ENCODE data around the gene KIAA0825. TPM values are rescaled to one million over a fixed set of nuclear protein-coding genes. Genes with fewer than 3 reads are reported as not detected.

The KIAA0825 gene
- total RNA-seq, 1 experiment from 2014 or later = 0.56 TPM

DNA sequence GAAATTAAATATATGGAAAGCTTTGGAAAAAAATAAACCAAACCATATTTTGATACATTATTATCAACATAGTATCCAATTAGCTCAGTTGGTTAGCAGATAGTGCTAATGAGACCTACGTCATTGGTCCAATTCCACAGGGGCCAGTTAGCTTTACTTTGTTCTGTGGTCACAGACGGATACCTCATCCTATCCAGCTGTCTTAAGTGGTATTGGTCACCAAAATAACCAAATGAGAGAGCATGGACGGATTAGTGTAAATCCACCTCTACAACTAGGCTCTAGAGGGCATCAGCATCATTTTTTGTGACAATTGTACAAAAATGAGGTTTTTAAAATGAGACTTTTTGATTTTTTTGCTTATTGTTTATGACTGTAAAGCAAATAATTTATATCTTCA lies 364.2 kb downstream of the KIAA0825 start:
- DNase-seq (ENCODE audit: low read depth) = no peak

- DNase-seq (ENCODE audit: low read depth) = no peak
Observed at GRCh38 chr5:94250985-94251384, 367.4 kb downstream of the KIAA0825 start.

DNA sequence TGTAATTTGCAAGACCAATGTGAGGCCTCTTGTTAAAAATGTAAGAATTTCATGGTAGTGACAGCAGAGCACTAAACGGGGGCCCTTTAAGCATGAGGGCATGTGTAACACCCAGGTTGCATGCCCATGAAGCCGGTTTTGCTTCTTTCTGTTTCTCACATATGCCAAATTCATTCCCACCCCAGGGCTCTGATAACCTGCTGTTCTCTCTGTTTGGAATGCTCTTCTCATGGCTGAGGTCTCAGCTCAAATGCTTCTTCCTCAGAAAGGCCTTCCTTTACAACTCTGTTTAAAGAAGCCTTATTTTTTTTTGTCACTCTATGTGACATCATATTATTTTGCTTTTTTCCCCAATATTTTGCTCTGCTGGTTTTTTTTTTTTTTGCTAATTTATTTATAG lies 369.0 kb downstream of the KIAA0825 start:
- DNase-seq (ENCODE audit: low read depth) = no peak

DNA sequence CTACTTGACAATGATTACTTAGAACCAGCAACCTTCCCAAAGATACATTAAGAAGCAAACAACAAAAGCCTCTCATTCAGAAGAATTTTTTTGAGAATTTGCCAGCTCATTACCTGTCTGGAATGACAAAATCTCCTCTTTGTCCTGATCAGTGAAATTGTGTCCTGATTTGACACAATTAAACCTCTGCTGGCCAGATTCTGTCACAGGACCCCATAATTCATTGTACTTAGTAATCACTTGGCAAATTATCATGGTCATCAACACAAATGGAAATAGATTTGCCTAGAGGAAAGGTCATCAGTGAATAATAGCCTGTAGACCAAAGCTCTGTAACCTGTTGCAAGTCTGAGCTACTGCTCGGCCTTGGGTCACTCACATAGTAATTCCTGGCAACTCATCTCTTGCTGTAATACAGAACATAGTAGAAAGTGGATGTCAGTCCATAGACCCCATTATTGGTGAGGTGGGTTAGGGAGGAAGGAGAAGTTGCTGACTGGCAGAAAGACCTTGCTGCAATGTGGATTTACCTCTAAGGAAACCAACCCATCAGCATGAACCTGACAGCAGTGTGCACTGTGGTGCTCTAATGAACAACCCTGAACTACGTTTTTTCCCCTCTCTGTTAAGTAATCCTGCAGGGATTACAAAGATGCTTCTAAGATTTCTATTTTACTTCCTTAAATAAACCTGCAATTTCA lies 370.1 kb downstream of the KIAA0825 start:
- DNase-seq (ENCODE audit: low read depth) = no peak

DNA sequence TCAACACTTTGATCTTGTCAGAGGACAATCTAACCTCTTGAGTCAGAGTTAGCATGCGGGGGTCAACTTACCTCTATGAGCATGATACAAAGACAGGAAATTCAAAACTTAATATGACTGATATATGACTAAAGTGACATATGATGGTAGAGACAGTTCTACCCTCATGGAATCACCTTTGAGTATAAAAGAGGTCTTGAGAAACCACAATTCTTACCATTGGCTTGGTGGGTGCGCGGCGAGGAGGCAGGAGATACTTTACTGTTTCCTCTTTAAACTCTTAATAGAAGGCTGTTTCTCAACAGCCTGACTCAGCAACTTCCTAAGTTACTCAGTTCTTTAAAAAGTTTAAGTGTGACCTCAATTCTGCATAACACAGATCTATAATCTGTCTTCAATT lies 372.8 kb downstream of the KIAA0825 start:
- DNase-seq (ENCODE audit: low read depth) = no peak

GRCh38 chr5:94244921-94245320 lies 373.5 kb downstream of the KIAA0825 start:
- DNase-seq (ENCODE audit: low read depth) = no peak

GRCh38 chr5:94243612-94244011 lies 374.8 kb downstream of the KIAA0825 start:
- DNase-seq (ENCODE audit: low read depth) = peak; percentile 22

DNA sequence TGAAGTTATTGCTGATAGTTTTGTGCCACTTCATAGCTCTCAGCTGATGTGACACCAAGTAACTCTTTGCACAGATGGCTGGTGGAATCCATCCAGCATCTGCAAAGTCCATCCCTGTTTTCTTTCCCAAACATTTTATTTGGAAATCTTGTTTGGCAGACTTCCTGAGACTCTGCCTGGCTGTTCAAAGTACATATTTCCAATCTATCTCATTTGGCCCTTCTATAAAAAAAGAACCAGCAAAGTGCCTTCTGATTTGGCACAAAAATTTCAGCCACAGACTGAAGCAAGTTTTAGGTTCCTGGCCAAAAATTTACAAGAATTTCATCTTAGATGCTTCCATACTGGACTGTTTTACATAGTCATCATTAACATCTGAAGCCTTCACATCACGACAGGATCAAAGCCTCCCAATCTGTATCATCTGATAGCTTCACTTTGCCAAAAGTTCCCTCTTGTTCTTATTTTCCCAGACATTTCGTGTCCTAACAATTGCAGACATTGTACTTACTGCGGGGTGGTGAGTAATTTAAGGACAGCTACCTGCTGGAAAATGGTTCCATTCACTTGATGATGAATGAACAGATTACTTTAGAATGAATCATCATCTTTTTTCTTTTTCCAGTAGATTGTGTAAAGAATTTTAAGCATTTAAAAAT lies 377.3 kb downstream of the KIAA0825 start:
- peak; percentile 91 for DNase-seq (ENCODE audit: low read depth)

DNA sequence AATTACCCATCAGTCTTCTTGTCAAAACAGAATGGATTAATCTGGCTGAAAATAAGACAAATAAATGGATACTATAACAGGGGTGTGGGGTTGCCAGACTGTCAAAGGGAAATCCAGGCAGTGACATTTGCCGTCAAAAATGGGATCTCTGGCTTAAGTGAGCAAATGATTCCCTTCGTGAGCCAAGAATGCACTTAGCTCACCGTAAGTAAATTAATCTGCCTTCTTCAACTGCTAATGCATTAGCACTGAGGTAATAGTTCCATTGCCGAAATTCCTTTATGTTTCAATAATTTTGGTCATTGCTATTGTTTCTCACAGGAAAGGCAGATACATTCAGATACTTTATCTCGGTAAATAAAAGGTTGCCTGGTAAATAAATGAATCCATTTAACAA lies 377.8 kb downstream of the KIAA0825 start:
- no peak for DNase-seq (ENCODE audit: low read depth)

DNA sequence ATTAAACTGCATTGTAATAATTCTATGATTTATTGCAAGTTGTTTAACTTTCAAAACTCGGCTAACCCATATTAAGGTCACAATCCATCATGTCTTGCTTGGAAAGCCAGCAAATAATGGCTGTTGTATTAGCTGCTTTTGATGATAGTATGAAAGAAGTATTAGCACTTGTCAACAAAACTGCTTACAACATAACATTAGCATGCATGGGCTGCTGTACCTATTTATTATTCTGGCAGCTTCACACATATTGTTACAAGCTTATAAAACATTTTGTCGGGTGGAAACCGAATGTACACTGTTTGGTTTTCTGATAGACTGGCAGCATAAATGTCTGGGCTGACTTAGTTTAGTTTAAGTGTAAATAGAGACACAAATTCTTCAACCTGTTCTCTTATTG lies 378.3 kb downstream of the KIAA0825 start:
- no peak for DNase-seq (ENCODE audit: low read depth)

- DNase-seq (ENCODE audit: low read depth) = no peak
Observed at GRCh38 chr5:94239266-94239665, 379.1 kb downstream of the KIAA0825 start.

- DNase-seq (ENCODE audit: low read depth) = no peak
Observed at GRCh38 chr5:94234987-94235386, 383.4 kb downstream of the KIAA0825 start.

DNA sequence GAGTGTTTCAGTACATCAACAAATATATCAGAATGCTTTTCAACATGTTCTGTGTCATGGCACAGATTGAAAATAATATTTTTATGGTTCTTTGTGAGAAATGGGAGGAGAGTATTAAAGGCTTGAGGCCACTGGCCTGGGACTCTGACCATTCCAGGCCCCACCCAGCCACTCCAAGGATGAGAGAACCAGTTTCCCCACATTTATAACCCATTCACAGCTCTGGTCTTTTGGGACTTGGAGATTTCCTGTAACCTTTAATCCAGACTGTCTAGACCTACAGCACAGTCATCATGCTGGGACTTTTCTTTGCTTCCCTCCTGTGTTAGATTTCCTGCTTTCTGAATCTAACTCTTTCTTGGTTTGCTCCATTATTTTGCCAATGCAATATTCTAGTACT lies 389.6 kb downstream of the KIAA0825 start:
- DNase-seq (ENCODE audit: low read depth) = no peak

- no peak for DNase-seq (ENCODE audit: low read depth)
Observed at GRCh38 chr5:94223235-94223634, 395.2 kb downstream of the KIAA0825 start.

DNA sequence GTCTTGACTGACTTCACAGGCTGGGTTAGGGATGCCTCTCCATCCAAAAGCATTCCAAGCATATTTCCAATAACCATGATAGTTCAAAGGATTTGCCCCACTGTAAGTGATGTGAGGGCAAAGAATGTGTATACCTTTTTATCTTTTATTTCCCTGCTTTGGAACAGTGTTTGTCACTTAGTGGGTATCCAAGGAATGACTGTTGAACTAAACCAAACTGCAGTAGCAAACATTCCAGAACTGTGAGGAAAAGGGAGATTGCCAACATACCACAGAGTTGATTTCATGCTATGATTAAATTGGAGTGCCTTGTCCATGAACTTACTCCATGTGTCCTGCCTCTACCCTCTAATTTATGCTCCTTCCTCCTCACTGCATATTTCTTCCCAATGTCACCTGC lies 400.0 kb downstream of the KIAA0825 start:
- peak; percentile 78 for DNase-seq (ENCODE audit: low read depth)

GRCh38 chr5:94217745-94218144 lies 400.7 kb downstream of the KIAA0825 start:
- no peak for DNase-seq (ENCODE audit: low read depth)

- DNase-seq (ENCODE audit: low read depth) = no peak
Observed at GRCh38 chr5:94217216-94217615, 401.2 kb downstream of the KIAA0825 start.

GRCh38 chr5:94212476-94212875 lies 405.9 kb downstream of the KIAA0825 start:
- DNase-seq (ENCODE audit: low read depth) = no peak

GRCh38 chr5:94209774-94210355 lies 408.5 kb downstream of the KIAA0825 start:
- no peak for DNase-seq (ENCODE audit: low read depth)

- no peak for DNase-seq (ENCODE audit: low read depth)
Observed at GRCh38 chr5:94209272-94209671, 409.1 kb downstream of the KIAA0825 start.

- no peak for DNase-seq (ENCODE audit: low read depth)
Observed at GRCh38 chr5:94199566-94199965, 418.8 kb downstream of the KIAA0825 start.

DNA sequence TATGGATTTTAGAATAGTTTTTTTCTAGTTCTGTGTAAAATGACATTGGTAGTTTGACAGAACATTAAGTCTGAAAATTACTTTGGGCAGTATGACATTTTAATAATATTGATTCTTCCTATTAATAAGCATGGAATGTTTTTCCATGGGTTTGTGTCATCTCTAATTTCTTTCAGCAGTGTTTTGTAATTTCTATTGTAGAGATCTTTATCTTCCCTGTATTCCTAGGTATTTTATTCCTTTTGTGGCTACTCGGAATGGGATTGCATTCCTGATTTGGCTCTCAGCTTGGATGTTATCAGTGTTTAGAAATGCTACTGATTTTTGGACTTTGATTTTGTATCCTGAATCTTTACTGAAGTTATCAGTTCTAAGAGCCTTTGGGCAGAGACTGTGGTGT lies 420.4 kb downstream of the KIAA0825 start:
- no peak for DNase-seq (ENCODE audit: low read depth)

DNA sequence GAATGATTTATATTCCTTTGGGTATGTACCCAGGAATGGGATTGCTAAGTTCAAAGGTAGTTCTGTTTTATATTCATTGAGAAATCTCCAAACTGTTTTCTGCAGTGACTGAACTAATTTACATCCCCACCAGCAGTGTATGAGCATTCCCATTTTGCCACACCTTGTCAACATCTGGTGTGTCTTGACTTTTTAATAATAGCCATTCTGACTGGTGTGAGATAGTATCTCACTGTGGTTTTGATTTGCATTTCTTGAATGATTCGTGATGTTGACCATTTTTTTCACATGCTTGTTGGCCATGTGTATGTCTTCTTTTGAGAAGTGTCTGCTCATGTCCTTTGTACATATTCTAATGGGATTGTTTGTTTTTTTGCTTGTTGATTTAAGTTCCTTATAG lies 421.5 kb downstream of the KIAA0825 start:
- no peak for DNase-seq (ENCODE audit: low read depth)

All from HT1080 (cell line).